Subcutaneous adipose tissue (tissue), 4 donors: ENCODE measurements around the gene RAI1. TPM values are rescaled to one million over a fixed set of nuclear protein-coding genes. Genes with fewer than 3 reads are reported as not detected.

Experiments used
- CTCF ChIP-seq: fragments of 450-650 bp; IDR thresholded peaks from one replicate; pipeline ENCODE4 v1.5.1; 2016; ENCODE audit warnings: low read depth, mild to moderate bottlenecking, control low read depth, antibody characterized with exemption, moderate library complexity
- total RNA-seq, 4 donors: library from RNA; depleted of rRNA; stranded (reverse); fragments of >200 nt; gene quantifications; one replicate each; pipeline ENCODE4 v1.1.0, GENCODE V29; 2016

The RAI1 gene
- total RNA-seq, 4 donors from 2014 or later, result 4.1 to 20.0 (median 7.5) TPM

DNA sequence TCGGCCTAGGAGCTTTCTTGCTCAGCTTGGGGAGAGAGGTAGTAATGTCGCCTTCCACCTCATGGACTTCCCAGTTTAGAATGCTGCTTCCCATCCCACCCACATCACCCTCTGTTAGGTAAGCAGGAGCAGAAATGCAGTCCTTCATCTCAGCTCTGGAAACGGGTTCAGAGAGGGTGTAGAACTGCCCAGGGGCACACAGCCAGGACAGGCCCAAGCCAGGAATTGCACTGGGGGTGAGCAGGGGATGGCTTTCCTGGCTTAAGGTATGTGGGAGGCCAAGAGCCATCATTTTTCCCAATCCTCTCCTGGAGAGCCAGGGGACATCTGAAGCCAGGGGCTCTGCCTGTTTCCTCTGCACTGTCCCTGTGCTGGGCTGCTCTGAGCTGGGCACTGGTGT lies 33.6 kb downstream of the RAI1 start:
- TF ChIP-seq CTCF, result no peak

GRCh38 chr17:17716837-17717523 lies 35.7 kb downstream of the RAI1 start:
- no peak for TF ChIP-seq CTCF

- no peak for TF ChIP-seq CTCF
Measured at GRCh38 chr17:17718251-17718650, 37.0 kb downstream of the RAI1 start.

GRCh38 chr17:17719199-17719940 lies 38.1 kb downstream of the RAI1 start:
- TF ChIP-seq CTCF, result no peak

DNA sequence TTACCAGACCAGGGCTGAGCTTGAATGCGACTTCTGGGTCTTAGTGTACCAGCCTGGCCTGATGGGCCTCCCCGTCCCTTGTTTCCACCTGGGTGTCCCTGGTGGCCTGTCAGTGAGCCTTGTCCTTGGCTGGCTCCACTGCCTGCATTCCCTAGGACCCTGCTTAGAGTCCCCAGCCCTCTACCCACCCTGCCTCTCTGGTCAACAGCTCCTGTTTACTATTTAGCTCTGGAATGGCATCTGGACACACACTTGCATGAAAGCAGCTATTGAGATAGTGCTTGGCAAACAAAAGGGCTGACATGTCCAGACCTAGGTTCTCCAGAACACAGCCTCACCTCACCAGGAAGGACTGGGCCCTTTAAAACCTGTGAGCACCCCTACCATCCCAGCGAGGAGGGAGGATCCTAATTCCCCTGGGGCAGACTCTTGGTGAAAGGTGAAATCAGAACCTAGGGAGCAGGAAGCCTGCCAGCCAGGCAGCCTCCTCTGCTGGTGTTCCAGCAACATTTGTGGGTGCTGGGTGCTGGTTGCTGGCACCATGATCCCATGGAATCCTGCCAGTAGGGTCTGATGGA lies 38.8 kb downstream of the RAI1 start:
- no peak for TF ChIP-seq CTCF

GRCh38 chr17:17721140-17721668 lies 39.9 kb downstream of the RAI1 start:
- TF ChIP-seq CTCF, result no peak
